22Rv1 (cell line): ENCODE measurements around the gene RCBTB2.

Experiments
- H3K27ac ChIP-seq: fragments of 450-650 bp; 2 replicates; pipeline ENCODE4 v1.5.1; 2017
- CTCF ChIP-seq: fragments of 450-650 bp; IDR thresholded peaks from 2 replicates; pipeline ENCODE4 v1.5.1; 2017; ENCODE audit warnings: mild to moderate bottlenecking
- ZFX ChIP-seq: fragments of 450-650 bp; IDR thresholded peaks from 2 replicates; pipeline ENCODE4 v1.6.1; 2017; ENCODE audit warnings: antibody characterized with exemption, borderline replicate concordance

The RCBTB2 gene

GRCh38 chr13:48526286-48526685 lies 6.6 kb downstream of the RCBTB2 start:
- no peak for TF ChIP-seq ZFX
- no peak for TF ChIP-seq CTCF
- peak overlapping the region; percentile 76; the same call in 1 of the 2 replicates for H3K27ac ChIP-seq

- no peak overlapping the region for H3K27ac ChIP-seq
- TF ChIP-seq CTCF: no peak
- TF ChIP-seq ZFX: no peak
These were observed 14.8 kb downstream of the RCBTB2 start for GRCh38 chr13:48518083-48518482.

- no peak overlapping the region for H3K27ac ChIP-seq
- TF ChIP-seq ZFX (no peak), CTCF (no peak)
These were observed 17.1 kb downstream of the RCBTB2 start for GRCh38 chr13:48515732-48516131.

GRCh38 chr13:48514793-48515192 lies 18.1 kb downstream of the RCBTB2 start:
- TF ChIP-seq CTCF: no peak
- no peak for TF ChIP-seq ZFX
- H3K27ac ChIP-seq: no peak overlapping the region

GRCh38 chr13:48511621-48512230 lies 21.2 kb downstream of the RCBTB2 start:
- TF ChIP-seq CTCF (no peak), ZFX (no peak)
- H3K27ac ChIP-seq: peak overlapping the region; percentile 8; the same call in 1 of the 2 replicates

- no peak for TF ChIP-seq CTCF
- TF ChIP-seq ZFX: no peak
- no peak overlapping the region for H3K27ac ChIP-seq
These were observed 22.2 kb downstream of the RCBTB2 start for GRCh38 chr13:48510698-48511097.

- H3K27ac ChIP-seq: no peak overlapping the region
- TF ChIP-seq ZFX (no peak), CTCF (no peak)
These were observed 24.9 kb downstream of the RCBTB2 start for GRCh38 chr13:48508011-48508410.
